A673 (cell line): Measurements from ENCODE around the gene IGLL5.

Experiments used
- EZH2 ChIP-seq: fragments of 200-600 bp; sonication (generic); IDR thresholded peaks from 2 replicates; pipeline ENCODE4 v1.6.1; 2017; ENCODE audit warnings: borderline replicate concordance, low read depth, mild to moderate bottlenecking, mixed read lengths, antibody characterized with exemption, low read length; ENCODE audit not compliant: poor library complexity, severe bottlenecking
- TF ChIP-seq, protein P1 (sequence below): fragments of 300-800, 200-600 bp; sonication (generic); conservative IDR thresholded peaks from 2 replicates; pipeline ENCODE4 v1.5.1; 2017; ENCODE audit warnings: low read depth, mild to moderate bottlenecking, antibody characterized with exemption, low read length, moderate library complexity, mixed read lengths

DNA sequence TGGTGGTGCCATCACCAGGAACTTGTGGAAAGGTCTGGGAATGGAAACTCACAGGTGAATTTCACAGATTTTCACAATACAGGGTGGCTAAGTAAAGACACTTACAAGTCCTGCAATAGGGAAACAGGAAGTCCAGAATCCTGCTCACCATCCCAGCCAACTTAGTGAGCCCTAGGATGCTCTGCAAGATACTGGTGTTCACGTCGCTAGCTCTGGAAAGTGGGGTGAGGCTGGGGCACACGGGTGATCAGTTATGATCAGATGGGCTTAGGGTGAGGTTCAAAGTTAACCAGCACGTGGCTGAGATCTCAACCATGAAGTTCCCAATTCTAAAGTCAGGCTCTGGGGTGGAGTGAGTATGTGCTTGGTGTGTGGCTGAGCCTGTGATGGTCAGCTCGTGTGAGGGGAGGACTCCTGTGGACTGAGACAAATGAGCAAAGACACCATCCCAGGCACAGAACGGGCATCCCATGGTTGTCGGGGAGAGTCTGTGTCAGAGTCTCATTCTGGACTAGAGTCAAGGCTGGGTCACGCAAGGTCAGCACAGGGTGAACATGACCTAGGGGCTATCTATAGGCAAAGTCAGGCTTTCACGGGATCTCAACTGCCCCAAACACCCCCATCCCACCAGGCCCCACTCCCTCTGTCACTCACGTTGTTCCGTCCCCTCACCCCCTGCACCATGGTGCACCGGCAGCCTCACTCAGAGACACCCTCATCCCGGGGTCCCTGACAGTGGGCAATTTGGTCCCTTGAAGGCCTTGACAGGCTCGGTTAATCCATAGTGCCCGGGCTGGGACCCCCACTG, 23.9 kb downstream of the IGLL5 start:
- TF ChIP-seq, protein P1, sequence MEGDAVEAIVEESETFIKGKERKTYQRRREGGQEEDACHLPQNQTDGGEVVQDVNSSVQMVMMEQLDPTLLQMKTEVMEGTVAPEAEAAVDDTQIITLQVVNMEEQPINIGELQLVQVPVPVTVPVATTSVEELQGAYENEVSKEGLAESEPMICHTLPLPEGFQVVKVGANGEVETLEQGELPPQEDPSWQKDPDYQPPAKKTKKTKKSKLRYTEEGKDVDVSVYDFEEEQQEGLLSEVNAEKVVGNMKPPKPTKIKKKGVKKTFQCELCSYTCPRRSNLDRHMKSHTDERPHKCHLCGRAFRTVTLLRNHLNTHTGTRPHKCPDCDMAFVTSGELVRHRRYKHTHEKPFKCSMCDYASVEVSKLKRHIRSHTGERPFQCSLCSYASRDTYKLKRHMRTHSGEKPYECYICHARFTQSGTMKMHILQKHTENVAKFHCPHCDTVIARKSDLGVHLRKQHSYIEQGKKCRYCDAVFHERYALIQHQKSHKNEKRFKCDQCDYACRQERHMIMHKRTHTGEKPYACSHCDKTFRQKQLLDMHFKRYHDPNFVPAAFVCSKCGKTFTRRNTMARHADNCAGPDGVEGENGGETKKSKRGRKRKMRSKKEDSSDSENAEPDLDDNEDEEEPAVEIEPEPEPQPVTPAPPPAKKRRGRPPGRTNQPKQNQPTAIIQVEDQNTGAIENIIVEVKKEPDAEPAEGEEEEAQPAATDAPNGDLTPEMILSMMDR, result no peak
- no peak for TF ChIP-seq EZH2
